ENCODE data around the gene EEF1AKMT1.

- no peak for TF ChIP-seq CTCF (IDR thresholded peaks at IDR 0.05 in 2 of 3, conservative IDR thresholded peaks at IDR 0.05 in 1 of 3; ENCODE audit: borderline replicate concordance in 1 of 3, insufficient read depth in 1 of 3, low read depth in 2 of 3, low read length in 2 of 3)
- no peak for TF ChIP-seq EZH2phosphoT487 (IDR thresholded peaks at IDR 0.05; ENCODE audit: borderline replicate concordance)
- no peak for TF ChIP-seq REST (IDR thresholded peaks at IDR 0.05; ENCODE audit: low read depth)
- TF ChIP-seq POLR2AphosphoS5 (IDR thresholded peaks at IDR 0.05; ENCODE audit: low read depth, low read length), result no peak
- no peak for TF ChIP-seq CEBPB (IDR thresholded peaks at IDR 0.05; ENCODE audit: low read depth)
- no peak for TF ChIP-seq ZNF274 (IDR thresholded peaks at IDR 0.05; ENCODE audit: low read depth, low read length)
- TF ChIP-seq EZH2 (IDR thresholded peaks at IDR 0.05), result no peak
These were observed 23.2 kb upstream of the EEF1AKMT1 start for GRCh38 chr13:20796791-20797508.
